HK-2 (cell line): ENCODE measurements around the gene ARMH3.
A peak's percentile ranks its signal among the peaks of the same experiment; 100 is the strongest.

ENCODE experiments used
- DNase-seq: peaks from one replicate; pipeline ENCODE4 v3.0.0-alpha.2; 2018; ENCODE audit not compliant: unreplicated experiment

Gene ARMH3

GRCh38 chr10:101857802-101858476 is 198.0 kb downstream of the ARMH3 start:
- no peak for DNase-seq

- DNase-seq = no peak
Observed at GRCh38 chr10:101856626-101857025, 199.3 kb downstream of the ARMH3 start.

GRCh38 chr10:101851411-101852116 is 204.4 kb downstream of the ARMH3 start:
- DNase-seq = no peak

- no peak for DNase-seq
Observed at GRCh38 chr10:101850749-101851148, 205.2 kb downstream of the ARMH3 start.

GRCh38 chr10:101848894-101849351 is 207.1 kb downstream of the ARMH3 start:
- no peak for DNase-seq

- no peak for DNase-seq
Observed at GRCh38 chr10:101848408-101848807, 207.6 kb downstream of the ARMH3 start.

GRCh38 chr10:101845893-101846292 is 210.1 kb downstream of the ARMH3 start:
- DNase-seq = no peak

GRCh38 chr10:101843032-101844021 is 212.6 kb downstream of the ARMH3 start, which contains the start of gene KCNIP2:
KCNIP2 (minus strand) TSS chr10:101843800; CDS start chr10:101843568, 232 bp downstream.
- DNase-seq = no peak

- DNase-seq = no peak
Observed at GRCh38 chr10:101841826-101842225, 214.1 kb downstream of the ARMH3 start.

- peak; percentile 85 for DNase-seq
Observed at GRCh38 chr10:101840741-101841453, 215.1 kb downstream of the ARMH3 start.

GRCh38 chr10:101840102-101840684 is 215.8 kb downstream of the ARMH3 start:
- DNase-seq = no peak

GRCh38 chr10:101839416-101840063 is 216.4 kb downstream of the ARMH3 start:
- no peak for DNase-seq

- DNase-seq = no peak
Observed at GRCh38 chr10:101839002-101839401, 217.0 kb downstream of the ARMH3 start.

- DNase-seq = no peak
Observed at GRCh38 chr10:101838416-101838970, 217.5 kb downstream of the ARMH3 start.

- DNase-seq = no peak
Observed at GRCh38 chr10:101837748-101838147, 218.2 kb downstream of the ARMH3 start.

GRCh38 chr10:101835362-101835761 is 220.6 kb downstream of the ARMH3 start:
- DNase-seq = no peak

GRCh38 chr10:101834341-101834740 is 221.6 kb downstream of the ARMH3 start:
- DNase-seq = peak; percentile 30

- no peak for DNase-seq
Observed at GRCh38 chr10:101833466-101833865, 222.5 kb downstream of the ARMH3 start.

GRCh38 chr10:101832325-101832771 is 223.6 kb downstream of the ARMH3 start:
- no peak for DNase-seq
